Smooth muscle cell (in vitro differentiated cells): ENCODE measurements around the gene NLGN3. TPM values are rescaled to one million over a fixed set of nuclear protein-coding genes. Genes with fewer than 3 reads are reported as not detected.
A peak's percentile ranks its signal among the peaks of the same experiment; 100 is the strongest.

ENCODE experiments used
- DNase-seq: peaks from one replicate; lab custom pipeline; 2025; ENCODE audit not compliant: unreplicated experiment; lab: John Stamatoyannopoulos, UW
- H2AFZ ChIP-seq: fragments of 200-600 bp; sonication (generic); 2 replicates; pipeline ENCODE4 v1.6.0; 2016; ENCODE audit warnings: antibody characterized with exemption, low read depth, mild to moderate bottlenecking
- H3F3A ChIP-seq: fragments of 200-600 bp; sonication (generic); 2 replicates; pipeline ENCODE4 v1.6.0; 2017; ENCODE audit warnings: antibody characterized with exemption, low read depth
- H3K27ac ChIP-seq: fragments of 200-600 bp; sonication (generic); 2 replicates; pipeline ENCODE4 v1.5.1; 2016; ENCODE audit warnings: low read depth, mild to moderate bottlenecking
- H3K27me3 ChIP-seq: fragments of 200-600 bp; sonication (generic); 2 replicates; pipeline ENCODE4 v1.6.1; 2016; ENCODE audit warnings: low read depth, mild to moderate bottlenecking
- H3K36me3 ChIP-seq: fragments of 200-600 bp; sonication (generic); 2 replicates; pipeline ENCODE4 v1.5.1; 2016; ENCODE audit warnings: low read depth
- H3K4me1 ChIP-seq: fragments of 200-600 bp; sonication (generic); 2 replicates; pipeline ENCODE4 v1.5.1; 2016; ENCODE audit warnings: low read depth
- H3K4me2 ChIP-seq: fragments of 200-600 bp; sonication (generic); 2 replicates; pipeline ENCODE4 v1.6.0; 2016; ENCODE audit warnings: mild to moderate bottlenecking
- H3K4me3 ChIP-seq: fragments of 200-600 bp; sonication (generic); 2 replicates; pipeline ENCODE4 v1.5.1; 2016; ENCODE audit warnings: mild to moderate bottlenecking
- H3K79me2 ChIP-seq: fragments of 200-600 bp; sonication (generic); 2 replicates; pipeline ENCODE4 v1.6.0; 2016; ENCODE audit warnings: low read depth, mild to moderate bottlenecking
- H3K9ac ChIP-seq: fragments of 200-600 bp; sonication (generic); 2 replicates; pipeline ENCODE4 v1.6.0; 2016; ENCODE audit warnings: low read depth
- H3K9me3 ChIP-seq: fragments of 200-600 bp; sonication (generic); replicated peaks from 2 replicates; pipeline ENCODE4 v1.5.1; 2016; ENCODE audit warnings: low read depth
- H4K20me1 ChIP-seq: fragments of 200-600 bp; sonication (generic); 2 replicates; pipeline ENCODE4 v1.6.0; 2016; ENCODE audit warnings: low read depth
- WGBS: methylation state at CpG from one replicate; pipeline ENCODE4 v1.1.7; 2016; ENCODE audit warnings: low lambda C conversion rate; 5-methylcytosine and 5-hydroxymethylcytosine counted together
- polyA plus RNA-seq: library from polyadenylated mRNA; unstranded; fragments of >200 nt; fragmentation: Nextera tagmentation; extraction: Ambion mirVana; gene quantifications from 2 replicates; pipeline ENCODE4 v1.2.1, GENCODE V29; 2016
- small RNA-seq: library from RNA; depleted of rRNA; stranded (forward); fragments of <200 nt; gene quantifications from one replicate; pipeline ENCODE3, GENCODE V24; 2014
- total RNA-seq: library from RNA; depleted of rRNA; stranded (reverse); fragments of >200 nt; gene quantifications from 2 replicates; pipeline ENCODE4 v1.2.3, GENCODE V29; 2014
- TF ChIP-seq, protein P1 (sequence below): fragments of 200-600 bp; sonication (generic); IDR thresholded peaks from 2 replicates; pipeline ENCODE4 v1.5.1; 2017; ENCODE audit warnings: borderline replicate concordance, mild to moderate bottlenecking, antibody characterized with exemption; ENCODE audit not compliant: insufficient read depth, poor library complexity, severe bottlenecking

NLGN3 gene
- total and polyA plus RNA-seq, 2 experiments from 2014 or later, result 0.13 to 1.5 TPM

DNA sequence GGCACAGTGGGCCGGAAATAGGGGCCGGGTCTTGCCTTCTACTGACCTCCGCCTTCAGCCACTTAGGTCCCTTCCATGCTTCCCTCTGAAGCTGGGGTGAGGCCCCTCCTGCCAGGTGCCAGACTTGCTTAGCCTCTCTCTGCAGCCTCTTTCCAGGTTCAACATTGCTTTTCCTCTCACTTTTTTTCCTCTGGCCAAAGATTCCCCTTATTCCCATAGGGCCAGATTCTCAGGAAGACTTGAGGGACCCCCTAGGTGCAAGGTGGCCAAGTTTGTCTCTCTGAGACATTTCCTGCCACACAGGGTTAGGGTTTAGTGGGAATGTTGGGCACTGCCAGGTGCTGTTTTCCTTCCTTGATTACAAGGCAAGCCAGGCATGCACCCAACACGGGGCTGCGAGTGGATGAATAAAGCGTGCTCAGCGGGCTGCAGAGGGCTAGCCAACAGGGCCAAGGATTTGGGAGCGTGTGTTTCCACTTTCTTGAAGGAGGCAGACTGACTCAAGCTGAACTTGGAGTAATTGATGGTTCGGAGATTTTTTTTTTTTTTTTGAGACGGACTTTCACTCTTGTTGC lies 70.8 kb downstream of the NLGN3 start:
- TF ChIP-seq, protein P1, sequence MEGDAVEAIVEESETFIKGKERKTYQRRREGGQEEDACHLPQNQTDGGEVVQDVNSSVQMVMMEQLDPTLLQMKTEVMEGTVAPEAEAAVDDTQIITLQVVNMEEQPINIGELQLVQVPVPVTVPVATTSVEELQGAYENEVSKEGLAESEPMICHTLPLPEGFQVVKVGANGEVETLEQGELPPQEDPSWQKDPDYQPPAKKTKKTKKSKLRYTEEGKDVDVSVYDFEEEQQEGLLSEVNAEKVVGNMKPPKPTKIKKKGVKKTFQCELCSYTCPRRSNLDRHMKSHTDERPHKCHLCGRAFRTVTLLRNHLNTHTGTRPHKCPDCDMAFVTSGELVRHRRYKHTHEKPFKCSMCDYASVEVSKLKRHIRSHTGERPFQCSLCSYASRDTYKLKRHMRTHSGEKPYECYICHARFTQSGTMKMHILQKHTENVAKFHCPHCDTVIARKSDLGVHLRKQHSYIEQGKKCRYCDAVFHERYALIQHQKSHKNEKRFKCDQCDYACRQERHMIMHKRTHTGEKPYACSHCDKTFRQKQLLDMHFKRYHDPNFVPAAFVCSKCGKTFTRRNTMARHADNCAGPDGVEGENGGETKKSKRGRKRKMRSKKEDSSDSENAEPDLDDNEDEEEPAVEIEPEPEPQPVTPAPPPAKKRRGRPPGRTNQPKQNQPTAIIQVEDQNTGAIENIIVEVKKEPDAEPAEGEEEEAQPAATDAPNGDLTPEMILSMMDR, result no peak

GRCh38 chrX:71216485-71216884 lies 71.8 kb downstream of the NLGN3 start:
- TF ChIP-seq, protein P1, result no peak
- Histone ChIP-seq H3K9me3 (no peaks in the 10 kb centered on the region), H3K27ac (no peak overlapping the region), H3K4me1 (no peaks in the 10 kb centered on the region), H3K4me2 (no peak overlapping the region), H3K27me3 (no peaks in the 10 kb centered on the region), H3F3A (no peaks in the 10 kb centered on the region), H4K20me1 (no peaks in the 10 kb centered on the region), H3K4me3 (peak overlapping the region; percentile 16), H3K9ac (no peak overlapping the region), H3K36me3 (no peaks in the 10 kb centered on the region), H2AFZ (no peak overlapping the region), H3K79me2 (no peaks in the 10 kb centered on the region)
- 67% methylated on average over 6 of the region's 6 CpGs for WGBS
- DNase-seq, result no peak

More for the DNA sequence above, 70.8 kb downstream of the NLGN3 start:
- Histone ChIP-seq H3K9me3 (no peaks in the 10 kb centered on the region), H3K4me2 (no peak overlapping the region), H3K4me3 (peak overlapping the region; percentile 23), H4K20me1 (no peaks in the 10 kb centered on the region), H3K27me3 (no peaks in the 10 kb centered on the region), H3K36me3 (no peaks in the 10 kb centered on the region), H3K4me1 (no peaks in the 10 kb centered on the region), H3K79me2 (no peaks in the 10 kb centered on the region), H3K9ac (no peak overlapping the region), H3K27ac (no peak overlapping the region), H3F3A (no peaks in the 10 kb centered on the region), H2AFZ (no peak overlapping the region)
- DNase-seq, result no peak
- 87% methylated on average over 10 of the region's 10 CpGs for WGBS

GRCh38 chrX:71217298-71217697 lies 72.7 kb downstream of the NLGN3 start:
- no peak overlapping the region for H2AFZ ChIP-seq
- H3K27me3 ChIP-seq, result no peaks in the 10 kb centered on the region
- H3K27ac ChIP-seq, result no peak overlapping the region
- H3K4me3 ChIP-seq, result no peak overlapping the region
- H3K4me1 ChIP-seq, result no peaks in the 10 kb centered on the region
- DNase-seq, result no peak
- H3K9me3 ChIP-seq, result no peaks in the 10 kb centered on the region
- no peaks in the 10 kb centered on the region for H3K79me2 ChIP-seq
- H3K4me2 ChIP-seq, result no peak overlapping the region
- no peaks in the 10 kb centered on the region for H3K36me3 ChIP-seq
- 95% methylated on average over 6 of the region's 6 CpGs for WGBS
- no peaks in the 10 kb centered on the region for H4K20me1 ChIP-seq
- H3F3A ChIP-seq, result no peaks in the 10 kb centered on the region
- TF ChIP-seq, protein P1, result no peak
- H3K9ac ChIP-seq, result no peak overlapping the region

Small RNA genes within 50 kb of the gene (small RNA-seq; reads per million reads assigned to genes)
- gene CXorf65, result not detected

Other genes with a start within 250 kb of the NLGN3 start
- gene TEX11, start 236.1 kb upstream of the NLGN3 start, total RNA-seq, result 0.40 and 1.1 TPM in 2 replicates
- gene TEX11, start 236.1 kb upstream of the NLGN3 start, polyA plus RNA-seq, result 0.22 and 1.2 TPM in 2 replicates
- gene SLC7A3, start 213.7 kb upstream of the NLGN3 start, total RNA-seq, result 0.81 and 0.99 TPM in 2 replicates
- 1.5 and 2.3 TPM in 2 replicates for gene SLC7A3, start 213.7 kb upstream of the NLGN3 start, polyA plus RNA-seq
- 27.4 and 27.6 TPM in 2 replicates for gene SNX12, start 76.5 kb upstream of the NLGN3 start, total RNA-seq
- 6.4 and 11.8 TPM in 2 replicates for gene SNX12, start 76.5 kb upstream of the NLGN3 start, polyA plus RNA-seq
- gene FOXO4, start 49.0 kb upstream of the NLGN3 start, total RNA-seq, result 3.9 and 4.1 TPM in 2 replicates
- gene FOXO4, start 49.0 kb upstream of the NLGN3 start, polyA plus RNA-seq, result 2.1 and 3.4 TPM in 2 replicates
- gene CXorf65, start 38.1 kb upstream of the NLGN3 start, total RNA-seq, result not detected in 2 replicates
- gene CXorf65, start 38.1 kb upstream of the NLGN3 start, polyA plus RNA-seq, result not detected in 2 replicates
- gene IL2RG, start 33.3 kb upstream of the NLGN3 start, total RNA-seq, result not detected in 2 replicates
- not detected in 2 replicates for gene IL2RG, start 33.3 kb upstream of the NLGN3 start, polyA plus RNA-seq
- gene MED12, start 26.2 kb upstream of the NLGN3 start, total RNA-seq, result 19.6 and 25.4 TPM in 2 replicates
- gene MED12, start 26.2 kb upstream of the NLGN3 start, polyA plus RNA-seq, result 11.8 and 13.6 TPM in 2 replicates
- gene GJB1, start 78.4 kb downstream of the NLGN3 start, total RNA-seq, result not detected in 2 replicates
- gene GJB1, start 78.4 kb downstream of the NLGN3 start, polyA plus RNA-seq, result not detected in 2 replicates
- gene ZMYM3, start 109.3 kb downstream of the NLGN3 start, total RNA-seq, result 26.9 and 29.5 TPM in 2 replicates
- 9.0 and 10.5 TPM in 2 replicates for gene ZMYM3, start 109.3 kb downstream of the NLGN3 start, polyA plus RNA-seq
- 255 and 256 TPM in 2 replicates for gene NONO, start 138.8 kb downstream of the NLGN3 start, total RNA-seq
- gene NONO, start 138.8 kb downstream of the NLGN3 start, polyA plus RNA-seq, result 174 and 192 TPM in 2 replicates
- 2.0 and 3.1 TPM in 2 replicates for gene ITGB1BP2, start 156.9 kb downstream of the NLGN3 start, total RNA-seq
- 0.96 TPM in 1 of 2 replicates, not detected in the other for gene ITGB1BP2, start 156.9 kb downstream of the NLGN3 start, polyA plus RNA-seq
- gene TAF1, start 221.5 kb downstream of the NLGN3 start, total RNA-seq, result 14.0 and 20.3 TPM in 2 replicates
- gene TAF1, start 221.5 kb downstream of the NLGN3 start, polyA plus RNA-seq, result 2.7 and 3.2 TPM in 2 replicates